Activated CD4-positive, alpha-beta T cell treated with anti-CD3 and anti-CD28 coated beads, Interleukin-2, amount 50 U/mL, for 1 hour (primary cell): Measurements from ENCODE around the gene MRPS22.

Experiments used
- DNase-seq: peaks from one replicate; pipeline ENCODE4 v3.0.0-alpha.2; 2020

MRPS22 gene

GRCh38 chr3:139343895-139344856, at the start of gene MRPS22:
MRPS22 (plus strand) TSS chr3:139344020; CDS start chr3:139344027, 7 bp downstream.
- DNase-seq = peak; percentile 72

GRCh38 chr3:139295040-139295439, 48.8 kb upstream of the MRPS22 start:
- DNase-seq = no peak

GRCh38 chr3:139296141-139296718, 47.6 kb upstream of the MRPS22 start:
- DNase-seq = no peak

GRCh38 chr3:139297588-139298311, 46.1 kb upstream of the MRPS22 start:
- DNase-seq = no peak

- no peak for DNase-seq
Observed at GRCh38 chr3:139299261-139300132, 44.3 kb upstream of the MRPS22 start.

- no peak for DNase-seq
Observed at GRCh38 chr3:139300416-139300815, 43.4 kb upstream of the MRPS22 start.

GRCh38 chr3:139301183-139301582, 42.6 kb upstream of the MRPS22 start:
- no peak for DNase-seq

GRCh38 chr3:139301654-139302053, 42.2 kb upstream of the MRPS22 start:
- DNase-seq = no peak

GRCh38 chr3:139302084-139302800, 41.6 kb upstream of the MRPS22 start:
- no peak for DNase-seq

- DNase-seq = no peak
Observed at GRCh38 chr3:139302801-139303113, 41.1 kb upstream of the MRPS22 start.

GRCh38 chr3:139303216-139303615, 40.6 kb upstream of the MRPS22 start:
- no peak for DNase-seq

GRCh38 chr3:139304383-139304782, 39.4 kb upstream of the MRPS22 start:
- DNase-seq = no peak

- no peak for DNase-seq
Observed at GRCh38 chr3:139306078-139306477, 37.7 kb upstream of the MRPS22 start.

GRCh38 chr3:139307072-139307491, 36.7 kb upstream of the MRPS22 start:
- DNase-seq = no peak

- DNase-seq = no peak
Observed at GRCh38 chr3:139307601-139308555, 35.9 kb upstream of the MRPS22 start.

GRCh38 chr3:139308560-139308959, 35.3 kb upstream of the MRPS22 start:
- no peak for DNase-seq

- DNase-seq = no peak
Observed at GRCh38 chr3:139309061-139309591, 34.7 kb upstream of the MRPS22 start.

- no peak for DNase-seq
Observed at GRCh38 chr3:139309880-139310279, 33.9 kb upstream of the MRPS22 start.

GRCh38 chr3:139310474-139310933, 33.3 kb upstream of the MRPS22 start:
- no peak for DNase-seq

- no peak for DNase-seq
Observed at GRCh38 chr3:139311557-139311956, 32.3 kb upstream of the MRPS22 start.
